PC-9 (cell line): ENCODE data around the gene UBE2H. TPM values are rescaled to one million over a fixed set of nuclear protein-coding genes. Genes with fewer than 3 reads are reported as not detected.

Experiments
- BruUV-seq: library from RNA; stranded (reverse); fragments of 400-500 nt; replicated peaks from 2 replicates; lab custom pipeline; 2021; lab: Mats Ljungman, UMichigan
- CTCF ChIA-PET: fragments of 300-600 bp; sonication (Branson Sonifier 250); formaldehyde crosslinking; loops from one replicate; lab custom pipeline; 2022; ENCODE audit warnings: antibody characterized with exemption; lab: Charles Lee
- POLR2A ChIA-PET: fragments of 300-600 bp; sonication (Branson Sonifier 250); formaldehyde crosslinking; loops from one replicate; lab custom pipeline; 2022; ENCODE audit warnings: antibody characterized with exemption; ENCODE audit not compliant: unreplicated experiment; lab: Charles Lee
- DNase-seq, 2 experiments: peaks; one replicate each; pipeline versions ENCODE4 v3.0.0 to v3.0.0-alpha.2; 2015 to 2022; ENCODE audit warnings: mixed read lengths in 1 of 2
- H2AFZ ChIP-seq: fragments of 200-600 bp; sonication (generic); 2 replicates; pipeline ENCODE4 v1.8.1; 2017; ENCODE audit warnings: antibody characterized with exemption
- H3F3A ChIP-seq: fragments of 200-600 bp; sonication (generic); 2 replicates; pipeline ENCODE4 v1.8.1; 2017; ENCODE audit warnings: antibody characterized with exemption, mild to moderate bottlenecking, low read depth; ENCODE audit not compliant: insufficient read depth
- H3K27ac ChIP-seq: fragments of 200-600 bp; sonication (generic); 2 replicates; pipeline ENCODE4 v1.6.1; 2016; ENCODE audit warnings: mixed run types
- H3K27me3 ChIP-seq: fragments of 200-600 bp; sonication (generic); 2 replicates; pipeline ENCODE4 v1.6.1; 2016; ENCODE audit warnings: low read depth, mixed run types; ENCODE audit not compliant: insufficient read depth
- H3K36me3 ChIP-seq: fragments of 200-600 bp; sonication (generic); 2 replicates; pipeline ENCODE4 v1.6.1; 2016; ENCODE audit warnings: low read depth, mixed run types
- H3K4me1 ChIP-seq: fragments of 200-600 bp; sonication (generic); replicated peaks from 2 replicates; pipeline ENCODE4 v1.6.1; 2016; ENCODE audit warnings: mixed run types; ENCODE audit not compliant: insufficient read depth
- H3K4me2 ChIP-seq: fragments of 200-600 bp; sonication (generic); 2 replicates; pipeline ENCODE4 v1.6.1; 2017; ENCODE audit warnings: mixed run types
- H3K4me3 ChIP-seq: fragments of 200-600 bp; sonication (generic); 2 replicates; pipeline ENCODE4 v1.6.1; 2016; ENCODE audit warnings: mixed run types
- H3K79me2 ChIP-seq: fragments of 200-600 bp; sonication (generic); 2 replicates; pipeline ENCODE4 v1.6.1; 2017; ENCODE audit warnings: low read depth, mixed run types
- H3K9me2 ChIP-seq: fragments of 200-600 bp; sonication (generic); 2 replicates; pipeline ENCODE4 v1.8.1; 2017; ENCODE audit warnings: mild to moderate bottlenecking; ENCODE audit not compliant: insufficient read depth
- H3K9me3 ChIP-seq: fragments of 200-600 bp; sonication (generic); 2 replicates; pipeline ENCODE4 v1.8.1; 2016; ENCODE audit warnings: low read depth; ENCODE audit not compliant: insufficient read depth
- H4K20me1 ChIP-seq: fragments of 200-600 bp; sonication (generic); 2 replicates; pipeline ENCODE4 v1.8.1; 2017; ENCODE audit not compliant: insufficient read depth
- CTCF ChIP-seq: fragments of 200-600 bp; sonication (generic); conservative IDR thresholded peaks from 2 replicates; pipeline ENCODE4 v1.6.1; 2017; ENCODE audit warnings: mixed run types, antibody characterized with exemption, mild to moderate bottlenecking, moderate library complexity
- EZH2 ChIP-seq: fragments of 200-600 bp; sonication (generic); IDR thresholded peaks from 2 replicates; pipeline ENCODE4 v1.8.0; 2017; ENCODE audit warnings: antibody characterized with exemption, low read depth
- intact Hi-C: fragments of 100-400 bp; cut with micrococcal nuclease; formaldehyde crosslinking; loops from one replicate; pipeline ENCODE4 v1.10.0; 2022; ENCODE audit not compliant: unreplicated experiment
- total RNA-seq: library from RNA; stranded (reverse); gene quantifications from 2 replicates; pipeline ENCODE4 v1.2.3, GENCODE V29; 2021

Gene UBE2H
- total RNA-seq, 1 experiment from 2014 or later = 211 TPM

GRCh38 chr7:129843365-129843898 is 109.3 kb downstream of the UBE2H start:
- BruUV-seq = no TSS peak
- H3K9me3 ChIP-seq = no peaks in the 10 kb centered on the region
- H4K20me1 ChIP-seq = no peaks in the 10 kb centered on the region
- peaks cover 53% of the 10 kb centered on the region for H3F3A ChIP-seq
- peak overlapping the region; percentile 10 for H3K4me2 ChIP-seq
- DNase-seq = no peak
- H3K27me3 ChIP-seq = no peaks in the 10 kb centered on the region
- H3K4me1 ChIP-seq = peaks cover 46% of the 10 kb centered on the region
- ChIA-PET POLR2A (no interaction called here), CTCF (no interaction called here)
- intact Hi-C loops = no loop called here
- no peak overlapping the region for H3K4me3 ChIP-seq
- peaks cover 23% of the 10 kb centered on the region; the same call in 1 of the 2 replicates for H3K36me3 ChIP-seq
- H3K27ac ChIP-seq = peak overlapping the region; percentile 88
- TF ChIP-seq EZH2 (no peak), CTCF (no peak)
- H3K9me2 ChIP-seq = no peaks in the 10 kb centered on the region
- peaks cover 74% of the 10 kb centered on the region for H3K79me2 ChIP-seq
- H2AFZ ChIP-seq = no peak overlapping the region

- Histone ChIP-seq H3K4me1 (peaks cover 32% of the 10 kb centered on the region), H3K4me3 (no peak overlapping the region), H2AFZ (no peak overlapping the region), H4K20me1 (no peaks in the 10 kb centered on the region), H3K4me2 (no peak overlapping the region), H3F3A (peaks cover 41% of the 10 kb centered on the region), H3K27ac (no peak overlapping the region), H3K27me3 (no peaks in the 10 kb centered on the region), H3K36me3 (peaks cover 26% of the 10 kb centered on the region; the same call in 1 of the 2 replicates), H3K79me2 (peaks cover 57% of the 10 kb centered on the region), H3K9me2 (no peaks in the 10 kb centered on the region), H3K9me3 (no peaks in the 10 kb centered on the region)
- intact Hi-C loops = no loop called here
- CTCF ChIA-PET = interaction anchor here (0.6 kb wide), 1 partner anchor 86 kb away, joined by 6 read pairs; no protein-coding TSS in a partner anchor
- BruUV-seq = no TSS peak
- TF ChIP-seq EZH2 = no peak
- no peak for TF ChIP-seq CTCF
- no peak for DNase-seq
- POLR2A ChIA-PET = interaction anchor here (0.5 kb wide), 1 partner anchor 50 kb away, joined by 7 read pairs; no protein-coding TSS in a partner anchor
Observed at GRCh38 chr7:129841465-129841864, 111.3 kb downstream of the UBE2H start.

GRCh38 chr7:129840757-129841156 is 112.0 kb downstream of the UBE2H start:
- Histone ChIP-seq H3F3A (peaks cover 43% of the 10 kb centered on the region), H3K4me1 (peaks cover 25% of the 10 kb centered on the region), H3K36me3 (peaks cover 28% of the 10 kb centered on the region; the same call in 1 of the 2 replicates), H3K4me3 (no peak overlapping the region), H2AFZ (no peak overlapping the region), H3K79me2 (peaks cover 56% of the 10 kb centered on the region), H3K27me3 (no peaks in the 10 kb centered on the region), H4K20me1 (no peaks in the 10 kb centered on the region), H3K9me2 (no peaks in the 10 kb centered on the region), H3K4me2 (no peak overlapping the region), H3K27ac (no peak overlapping the region), H3K9me3 (no peaks in the 10 kb centered on the region)
- intact Hi-C loops = no loop called here
- CTCF ChIA-PET = interaction anchor here (0.5 kb wide), 1 partner anchor 155 kb away, joined by 3 read pairs; no protein-coding TSS in a partner anchor
- TF ChIP-seq CTCF (no peak), EZH2 (no peak)
- no peak for DNase-seq
- BruUV-seq = no TSS peak
- POLR2A ChIA-PET = no interaction called here
